NCI-H2196 treated with DMSO at 0.1 percent for 48 hours (cell line): Measurements from ENCODE around the gene TOP1.

Experiments used
- DNase-seq: peaks from one replicate; lab custom pipeline; 2025; ENCODE audit not compliant: unreplicated experiment; lab: John Stamatoyannopoulos, UW

Gene TOP1

GRCh38 chr20:41054847-41055230 lies 26.2 kb downstream of the TOP1 start:
- DNase-seq = no peak

GRCh38 chr20:41055679-41056078 lies 27.1 kb downstream of the TOP1 start:
- DNase-seq = no peak

DNA sequence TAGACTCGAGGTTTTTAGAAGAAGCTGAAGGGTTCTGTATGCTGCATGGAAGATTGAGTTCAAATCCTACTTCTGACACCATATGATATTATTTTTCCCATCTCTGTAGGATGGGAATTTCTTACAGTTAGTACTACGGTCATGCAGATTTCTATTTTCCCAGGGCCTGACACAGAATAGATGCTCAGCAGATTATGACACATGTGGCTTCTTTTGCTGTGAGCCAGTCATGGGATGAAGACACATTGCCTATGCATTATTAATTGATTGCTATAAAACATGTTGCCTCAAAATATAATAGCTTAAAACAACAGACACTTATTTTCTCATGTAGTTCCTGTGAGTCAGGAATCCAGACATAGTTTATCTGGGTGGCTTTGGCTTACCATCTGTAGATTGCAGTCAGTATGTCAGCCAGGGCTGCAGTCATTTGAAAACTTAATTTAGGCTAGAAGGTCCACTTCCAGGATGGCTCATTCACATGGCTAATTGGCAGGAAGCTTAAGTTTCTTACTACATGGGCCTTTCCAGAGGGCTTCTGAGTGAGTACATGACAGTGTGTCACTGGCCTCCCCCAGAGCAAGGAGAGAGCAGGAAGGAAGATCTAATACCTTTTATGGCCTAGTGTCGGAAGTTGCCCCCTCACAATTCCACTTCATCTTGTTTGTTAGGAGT lies 29.5 kb downstream of the TOP1 start:
- DNase-seq = no peak

GRCh38 chr20:41058674-41059635 lies 30.3 kb downstream of the TOP1 start:
- DNase-seq = no peak

DNA sequence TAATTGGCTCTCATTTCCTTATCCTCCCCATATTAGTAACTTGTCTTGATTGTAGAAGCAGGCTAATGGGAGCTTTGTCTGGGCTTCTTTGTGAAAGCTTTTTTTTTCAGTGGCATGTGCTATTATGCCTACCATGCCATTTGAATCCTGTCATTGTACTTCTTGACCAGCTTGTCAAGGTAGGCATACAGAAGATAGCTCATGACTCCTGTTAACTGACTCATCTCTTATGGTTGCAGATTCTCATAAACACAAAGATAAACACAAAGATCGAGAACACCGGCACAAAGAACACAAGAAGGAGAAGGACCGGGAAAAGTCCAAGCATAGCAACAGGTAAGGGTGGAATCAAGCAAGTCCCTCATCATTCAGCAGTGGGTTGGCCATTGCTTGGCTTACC lies 32.5 kb downstream of the TOP1 start:
- DNase-seq = no peak

DNA sequence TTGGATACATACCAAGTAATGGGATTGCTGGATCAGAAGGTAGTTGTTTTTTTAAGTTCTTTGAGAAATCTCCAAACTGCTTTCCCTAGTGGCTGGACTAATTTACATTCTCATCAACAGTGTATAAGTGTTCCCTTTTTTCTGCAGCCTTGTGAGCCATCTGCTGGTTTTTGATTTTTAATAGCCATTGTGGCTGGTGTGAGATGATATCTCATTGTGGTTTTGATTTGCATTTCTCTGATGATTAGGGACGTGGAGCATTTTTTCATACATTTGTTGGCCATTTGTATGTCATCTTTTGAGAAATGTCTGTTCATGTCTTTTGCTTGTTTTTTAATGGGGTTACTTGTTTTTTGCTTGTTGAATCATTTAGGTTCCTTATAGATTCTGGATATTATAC lies 34.8 kb downstream of the TOP1 start:
- no peak for DNase-seq

GRCh38 chr20:41064377-41064776 lies 35.8 kb downstream of the TOP1 start:
- DNase-seq = no peak

- no peak for DNase-seq
These were observed 37.1 kb downstream of the TOP1 start for GRCh38 chr20:41065716-41066115.

- DNase-seq = no peak
These were observed 40.2 kb downstream of the TOP1 start for GRCh38 chr20:41068806-41069205.

DNA sequence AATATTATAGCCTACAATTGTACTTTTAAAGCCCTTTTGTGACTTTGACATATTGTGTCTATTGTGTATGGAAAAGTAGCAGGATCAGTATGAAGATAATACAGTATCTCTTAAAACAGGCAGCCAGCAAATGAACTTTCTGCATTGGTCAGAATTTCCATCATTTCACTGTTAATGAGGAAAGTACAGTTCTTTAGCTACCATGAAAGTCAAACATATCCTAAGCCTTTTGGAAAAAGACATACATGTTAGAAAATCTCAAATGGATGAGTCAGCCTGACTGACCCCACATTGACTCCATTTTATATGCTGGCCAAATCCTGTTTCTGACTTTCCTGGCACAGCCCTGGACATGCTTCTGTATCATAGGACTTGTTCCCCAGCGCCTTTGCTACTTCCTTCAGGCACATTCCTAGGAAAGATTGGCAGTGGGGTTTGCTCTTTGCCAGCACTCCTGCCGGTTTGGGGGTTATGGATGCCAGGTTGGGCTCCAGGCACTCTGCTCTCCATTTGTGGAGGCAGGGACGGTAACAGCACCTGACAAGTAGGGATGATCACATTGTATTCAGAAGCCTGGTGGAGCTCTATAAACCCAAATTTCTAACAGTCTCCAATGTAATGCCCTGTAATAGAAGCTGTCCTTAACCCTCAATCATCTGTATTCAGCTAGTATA lies 43.7 kb downstream of the TOP1 start:
- DNase-seq = no peak

DNA sequence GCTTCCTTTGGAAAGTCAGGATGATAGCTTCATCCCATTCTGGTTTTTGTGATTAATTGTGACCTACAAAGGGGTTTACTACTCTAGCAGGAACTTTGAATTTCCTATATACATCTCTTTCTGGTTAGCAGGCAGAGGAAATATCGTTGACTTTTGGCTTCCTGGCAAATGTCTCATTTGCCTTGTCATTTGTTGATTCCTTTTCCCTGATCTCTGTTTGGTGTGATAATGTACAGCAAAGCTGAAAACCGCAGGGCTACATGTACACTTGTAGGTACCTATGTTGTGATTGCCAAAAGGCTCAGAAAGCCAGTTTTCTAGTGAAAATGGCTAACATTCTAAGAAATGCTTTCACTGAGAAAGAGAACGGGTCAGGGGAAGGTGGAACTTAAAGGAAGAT lies 44.3 kb downstream of the TOP1 start:
- DNase-seq = no peak

- DNase-seq = no peak
These were observed 45.8 kb downstream of the TOP1 start for GRCh38 chr20:41074441-41074840.

DNA sequence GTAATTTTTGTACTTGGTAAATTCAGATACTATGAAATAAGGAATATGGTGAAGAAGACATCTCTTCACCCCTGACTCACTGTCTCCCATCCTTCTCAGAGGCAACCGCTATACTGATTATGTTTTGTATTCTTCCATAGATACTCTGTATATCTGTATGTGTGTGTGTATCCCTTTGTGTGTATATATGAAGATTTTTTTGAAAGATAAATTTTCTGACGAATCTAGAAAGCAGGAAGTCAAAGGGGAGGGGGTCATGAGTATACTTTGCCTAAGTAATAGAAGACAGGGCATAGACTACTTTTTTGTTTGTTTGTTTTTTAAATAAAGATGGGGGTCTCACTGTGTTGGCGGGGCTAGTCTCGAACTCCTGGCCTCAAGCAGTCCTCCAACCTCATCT lies 48.2 kb downstream of the TOP1 start:
- no peak for DNase-seq

DNA sequence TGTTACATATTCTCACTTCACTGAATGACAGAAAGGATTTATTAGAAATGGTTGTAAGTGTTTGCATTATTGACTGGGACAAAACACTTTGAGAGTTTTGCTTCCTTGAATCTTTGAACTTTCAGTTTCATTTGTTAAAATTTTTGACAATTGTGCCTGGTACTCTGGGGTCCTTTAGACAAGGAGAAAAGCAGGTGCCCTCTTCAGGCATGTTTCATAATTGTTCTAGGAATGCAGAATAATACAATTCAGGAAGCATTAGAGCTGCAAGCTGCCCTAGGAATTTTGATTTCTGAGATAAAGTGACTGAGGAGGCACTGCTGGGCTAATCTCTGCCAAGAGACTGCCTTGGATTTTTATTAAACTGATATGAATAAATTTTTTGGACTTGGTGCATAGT lies 49.7 kb downstream of the TOP1 start:
- DNase-seq = no peak

GRCh38 chr20:41079066-41079465 lies 50.4 kb downstream of the TOP1 start:
- no peak for DNase-seq

DNA sequence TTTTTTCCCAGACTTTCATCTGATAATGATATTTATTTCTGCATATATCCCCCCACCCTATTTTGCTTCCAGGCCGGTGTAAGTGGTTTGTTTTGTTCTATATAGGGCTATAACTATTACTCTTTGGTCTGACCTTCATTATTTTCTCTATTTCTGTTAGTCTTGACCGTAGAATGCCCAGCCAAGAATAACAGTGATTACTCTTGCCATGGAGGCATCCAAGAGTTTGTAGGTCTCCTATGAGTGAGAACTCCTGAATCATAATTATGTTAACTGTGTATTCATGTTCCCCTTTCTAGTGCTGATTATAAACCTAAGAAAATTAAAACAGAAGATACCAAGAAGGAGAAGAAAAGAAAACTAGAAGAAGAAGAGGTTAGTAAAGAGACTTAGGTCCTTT lies 52.2 kb downstream of the TOP1 start:
- no peak for DNase-seq

- no peak for DNase-seq
These were observed 52.7 kb downstream of the TOP1 start for GRCh38 chr20:41081276-41081814.

DNA sequence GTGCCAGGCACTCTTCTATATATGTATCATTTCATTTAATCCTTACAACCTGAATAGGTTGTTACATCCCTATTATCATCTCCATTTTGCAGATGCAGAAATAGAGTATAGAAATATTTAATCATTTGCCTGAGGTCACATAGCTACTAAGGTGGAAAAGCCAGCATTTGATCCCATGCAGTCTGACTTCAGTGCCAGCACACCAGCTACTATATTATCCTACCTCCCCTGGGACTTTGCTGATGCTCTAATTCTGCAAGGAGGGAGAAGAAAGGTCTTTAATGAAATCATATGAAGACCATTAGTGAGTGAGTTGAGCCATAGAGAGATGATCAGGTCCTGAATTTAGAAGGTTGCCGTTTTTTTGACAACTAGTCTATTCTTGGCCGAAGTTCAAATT lies 53.7 kb downstream of the TOP1 start:
- DNase-seq = no peak

GRCh38 chr20:41085606-41086005 lies 57.0 kb downstream of the TOP1 start:
- no peak for DNase-seq

- DNase-seq = peak; percentile 66
These were observed 58.0 kb downstream of the TOP1 start for GRCh38 chr20:41086402-41087324.

- no peak for DNase-seq
These were observed 58.7 kb downstream of the TOP1 start for GRCh38 chr20:41087325-41087685.
